LNCaP clone FGC (cell line): ENCODE measurements around the gene SSX2IP.

Experiments used
- DNase-seq: peaks from one replicate; pipeline ENCODE4 v3.0.0-alpha.2; 2011; ENCODE audit warnings: low read depth
- H3K4me3 ChIP-seq: 2 replicates; pipeline ENCODE4 v1.5.1; 2011; ENCODE audit warnings: mild to moderate bottlenecking, low read depth, low read length, control low read depth
- CTCF ChIP-seq: IDR thresholded peaks from 2 replicates; pipeline ENCODE4 v1.5.1; 2012; ENCODE audit warnings: mild to moderate bottlenecking; ENCODE audit not compliant: control insufficient read depth, insufficient read depth; ENCODE audit errors: extremely low read depth

The SSX2IP gene

GRCh38 chr1:84606977-84607376 is 83.3 kb downstream of the SSX2IP start:
- DNase-seq = no peak
- H3K4me3 ChIP-seq = no peak overlapping the region
- no peak for TF ChIP-seq CTCF

GRCh38 chr1:84605157-84605556 is 85.1 kb downstream of the SSX2IP start:
- no peak overlapping the region for H3K4me3 ChIP-seq
- no peak for TF ChIP-seq CTCF
- DNase-seq = no peak

GRCh38 chr1:84603941-84604830 is 86.1 kb downstream of the SSX2IP start:
- DNase-seq = no peak
- TF ChIP-seq CTCF = peak; percentile 7; the same call in 1 of the 2 replicates
- H3K4me3 ChIP-seq = no peak overlapping the region

GRCh38 chr1:84603223-84603622 is 87.0 kb downstream of the SSX2IP start:
- no peak for DNase-seq
- H3K4me3 ChIP-seq = no peak overlapping the region
- no peak for TF ChIP-seq CTCF

GRCh38 chr1:84600796-84601195 is 89.5 kb downstream of the SSX2IP start:
- no peak overlapping the region for H3K4me3 ChIP-seq
- DNase-seq = no peak
- TF ChIP-seq CTCF = no peak

GRCh38 chr1:84598846-84599741 is 91.2 kb downstream of the SSX2IP start:
- DNase-seq = no peak
- TF ChIP-seq CTCF = no peak
- H3K4me3 ChIP-seq = no peak overlapping the region
